ENCODE results near the gene H3-3A.

DNA sequence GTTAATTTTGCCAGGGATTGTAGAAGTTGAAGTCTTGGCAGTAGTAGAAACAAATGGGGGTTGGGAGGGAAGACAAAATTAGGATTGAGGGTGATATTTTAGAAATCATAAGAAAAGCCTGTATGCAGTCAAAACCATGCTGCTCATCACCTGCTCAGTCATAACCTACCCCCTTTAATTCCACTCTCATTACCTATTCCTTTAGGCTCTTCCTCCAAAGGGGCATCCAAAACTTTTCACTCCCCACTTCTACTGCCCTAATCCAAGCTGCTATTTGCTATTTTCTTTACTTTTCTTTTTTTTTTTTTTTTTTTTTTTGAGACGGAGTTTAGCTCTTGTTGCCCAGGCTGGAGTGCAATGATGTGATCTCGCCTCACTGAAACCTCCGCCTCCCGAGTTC lies 11.5 kb downstream of the H3-3A start:
- no peak for TF ChIP-seq CTCF (IDR thresholded peaks at IDR 0.05)
- no peak for TF ChIP-seq POLR2A (IDR thresholded peaks at IDR 0.05)
